GM12801 (cell line): ENCODE results near the gene FBXO30.

Experiments
- CTCF ChIP-seq: IDR thresholded peaks from one replicate; pipeline ENCODE4 v1.5.1; 2011; ENCODE audit warnings: control low read depth; ENCODE audit not compliant: insufficient read length; ENCODE audit errors: extremely low read depth

Gene FBXO30

GRCh38 chr6:145844933-145845540, 30.4 kb upstream of the FBXO30 start:
- no peak for TF ChIP-seq CTCF

- no peak for TF ChIP-seq CTCF
Measured at GRCh38 chr6:145842693-145843546, 28.3 kb upstream of the FBXO30 start.

GRCh38 chr6:145841668-145842067, 27.1 kb upstream of the FBXO30 start:
- no peak for TF ChIP-seq CTCF

- no peak for TF ChIP-seq CTCF
Measured at GRCh38 chr6:145839653-145840052, 25.1 kb upstream of the FBXO30 start.

- TF ChIP-seq CTCF, result no peak
Measured at GRCh38 chr6:145838305-145838704, 23.7 kb upstream of the FBXO30 start.

- TF ChIP-seq CTCF, result no peak
Measured at GRCh38 chr6:145836772-145837171, 22.2 kb upstream of the FBXO30 start.

GRCh38 chr6:145836170-145836569, 21.6 kb upstream of the FBXO30 start:
- TF ChIP-seq CTCF, result no peak
